OCI-LY3 (cell line): ENCODE measurements around the gene SPCS3.
"Not testable (repeated sequence)": the region's sequence is repeated elsewhere in the genome, so short reads cannot be mapped to it uniquely, and the experiment has no call there.

Experiments used
- H2AFZ ChIP-seq: fragments of 200-600, 300-600 bp; shearing (Covaris generic); 2 replicates; pipeline ENCODE4 v1.6.0; 2014; ENCODE audit warnings: antibody characterized with exemption, low read depth, low read length
- H3K27ac ChIP-seq: fragments of 200-600, 300-600 bp; sonication (generic); 2 replicates; pipeline ENCODE4 v1.5.1; 2014; ENCODE audit warnings: mild to moderate bottlenecking, low read length, moderate library complexity, mixed read lengths
- H3K27me3 ChIP-seq: fragments of 200-600, 300-600 bp; sonication (generic); 2 replicates; pipeline ENCODE4 v1.6.1; 2014; ENCODE audit warnings: low read depth, low read length, mixed read lengths
- H3K36me3 ChIP-seq: fragments of 200-600, 300-600 bp; sonication (generic); replicated peaks from 2 replicates; pipeline ENCODE3; 2014; ENCODE audit warnings: low read depth, low read length, mixed read lengths
- H3K4me1 ChIP-seq: fragments of 300-600, 200-600 bp; sonication (generic); 2 replicates; pipeline ENCODE4 v1.6.1; 2014; ENCODE audit warnings: low read length, mixed read lengths
- H3K4me2 ChIP-seq: fragments of 200-600, 300-600 bp; sonication (generic); 2 replicates; pipeline ENCODE4 v1.6.1; 2014; ENCODE audit warnings: low read length, mixed read lengths
- H3K4me3 ChIP-seq: fragments of 300-600, 200-600 bp; sonication (generic); 2 replicates; pipeline ENCODE4 v1.5.1; 2014; ENCODE audit warnings: antibody characterized with exemption, mild to moderate bottlenecking, low read length, moderate library complexity
- H3K79me2 ChIP-seq: fragments of 300-600, 200-600 bp; shearing (Covaris generic); 2 replicates; pipeline ENCODE4 v1.6.1; 2014; ENCODE audit warnings: mild to moderate bottlenecking, low read length, mixed read lengths
- H3K9ac ChIP-seq: fragments of 300-600, 200-600 bp; shearing (Covaris generic); 2 replicates; pipeline ENCODE4 v1.6.0; 2014; ENCODE audit warnings: mild to moderate bottlenecking, low read length, moderate library complexity
- H3K9me3 ChIP-seq: fragments of 200-600, 300-600 bp; shearing (Covaris generic); 2 replicates; pipeline ENCODE4 v1.6.1; 2014; ENCODE audit warnings: low read length, mixed read lengths; ENCODE audit not compliant: insufficient read depth
- H4K20me1 ChIP-seq: fragments of 200-600, 300-600 bp; sonication (generic); 2 replicates; pipeline ENCODE4 v1.6.1; 2016; ENCODE audit warnings: low read length, mixed read lengths; ENCODE audit not compliant: insufficient read depth
- EZH2phosphoT487 ChIP-seq: fragments of 200-600 bp; shearing (Covaris generic); IDR thresholded peaks from 2 replicates; pipeline ENCODE4 v1.6.1; 2018; ENCODE audit warnings: antibody characterized with exemption, mixed run types, low read depth
- TF ChIP-seq, protein P1 (sequence below): fragments of 200-600, 300-600 bp; sonication (generic); IDR thresholded peaks from 2 replicates; pipeline ENCODE4 v1.5.1; 2014; ENCODE audit warnings: antibody characterized with exemption, low read length, low read depth

SPCS3 gene

DNA sequence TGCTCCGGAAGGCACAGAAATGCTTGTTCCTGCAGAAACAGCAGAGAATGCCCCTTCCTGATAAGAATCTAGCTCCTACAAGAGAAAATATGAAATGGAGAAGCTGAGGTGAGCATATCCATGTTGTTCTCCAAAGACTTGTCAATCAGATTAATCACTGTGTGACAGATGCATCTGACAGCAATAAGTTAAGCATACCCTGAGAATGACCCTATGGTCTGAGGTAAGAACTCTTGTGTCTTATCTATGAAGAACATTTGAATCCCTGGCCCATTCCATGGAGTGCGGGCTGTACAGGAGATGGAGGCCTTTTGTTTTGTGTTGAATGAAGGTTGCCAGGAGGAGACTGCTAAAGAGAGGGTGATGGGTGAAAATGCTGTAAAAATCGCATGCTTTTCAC, 29.2 kb upstream of the SPCS3 start:
- Histone ChIP-seq H2AFZ (no peak overlapping the region), H3K79me2 (no peaks in the 10 kb centered on the region), H4K20me1 (no peaks in the 10 kb centered on the region), H3K36me3 (no peaks in the 10 kb centered on the region), H3K4me1 (no peaks in the 10 kb centered on the region), H3K27me3 (no peaks in the 10 kb centered on the region), H3K4me2 (no peak overlapping the region), H3K9ac (no peak overlapping the region), H3K27ac (no peak overlapping the region), H3K4me3 (no peak overlapping the region), H3K9me3 (no peaks in the 10 kb centered on the region)
- TF ChIP-seq EZH2phosphoT487: no peak
- TF ChIP-seq, protein P1, sequence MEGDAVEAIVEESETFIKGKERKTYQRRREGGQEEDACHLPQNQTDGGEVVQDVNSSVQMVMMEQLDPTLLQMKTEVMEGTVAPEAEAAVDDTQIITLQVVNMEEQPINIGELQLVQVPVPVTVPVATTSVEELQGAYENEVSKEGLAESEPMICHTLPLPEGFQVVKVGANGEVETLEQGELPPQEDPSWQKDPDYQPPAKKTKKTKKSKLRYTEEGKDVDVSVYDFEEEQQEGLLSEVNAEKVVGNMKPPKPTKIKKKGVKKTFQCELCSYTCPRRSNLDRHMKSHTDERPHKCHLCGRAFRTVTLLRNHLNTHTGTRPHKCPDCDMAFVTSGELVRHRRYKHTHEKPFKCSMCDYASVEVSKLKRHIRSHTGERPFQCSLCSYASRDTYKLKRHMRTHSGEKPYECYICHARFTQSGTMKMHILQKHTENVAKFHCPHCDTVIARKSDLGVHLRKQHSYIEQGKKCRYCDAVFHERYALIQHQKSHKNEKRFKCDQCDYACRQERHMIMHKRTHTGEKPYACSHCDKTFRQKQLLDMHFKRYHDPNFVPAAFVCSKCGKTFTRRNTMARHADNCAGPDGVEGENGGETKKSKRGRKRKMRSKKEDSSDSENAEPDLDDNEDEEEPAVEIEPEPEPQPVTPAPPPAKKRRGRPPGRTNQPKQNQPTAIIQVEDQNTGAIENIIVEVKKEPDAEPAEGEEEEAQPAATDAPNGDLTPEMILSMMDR: no peak

DNA sequence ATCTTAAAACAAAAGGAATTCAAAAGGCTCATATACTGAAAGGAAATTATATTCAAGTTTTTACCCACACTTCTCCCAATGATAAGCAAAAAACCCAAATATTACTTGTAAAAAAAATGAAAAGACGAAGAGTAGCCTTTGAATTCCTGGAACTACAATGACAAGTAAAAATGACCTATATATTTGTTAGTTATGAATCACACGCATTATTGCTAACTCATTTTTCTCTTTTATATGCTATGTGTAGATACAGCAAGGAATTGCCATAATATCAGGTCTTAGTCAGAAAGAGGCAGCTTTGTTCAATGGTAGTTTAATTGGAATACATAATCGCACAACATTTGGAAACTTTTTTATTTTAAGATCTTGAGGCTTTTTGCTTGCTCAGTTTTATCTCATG, 28.0 kb upstream of the SPCS3 start:
- Histone ChIP-seq H3K79me2 (no peaks in the 10 kb centered on the region), H3K4me1 (no peaks in the 10 kb centered on the region), H3K9ac (no peak overlapping the region), H4K20me1 (no peaks in the 10 kb centered on the region), H3K36me3 (no peaks in the 10 kb centered on the region), H3K9me3 (no peaks in the 10 kb centered on the region), H3K4me2 (no peak overlapping the region), H3K27ac (no peak overlapping the region), H2AFZ (no peak overlapping the region), H3K4me3 (no peak overlapping the region), H3K27me3 (no peaks in the 10 kb centered on the region)
- no peak for TF ChIP-seq EZH2phosphoT487
- TF ChIP-seq, protein P1: no peak

DNA sequence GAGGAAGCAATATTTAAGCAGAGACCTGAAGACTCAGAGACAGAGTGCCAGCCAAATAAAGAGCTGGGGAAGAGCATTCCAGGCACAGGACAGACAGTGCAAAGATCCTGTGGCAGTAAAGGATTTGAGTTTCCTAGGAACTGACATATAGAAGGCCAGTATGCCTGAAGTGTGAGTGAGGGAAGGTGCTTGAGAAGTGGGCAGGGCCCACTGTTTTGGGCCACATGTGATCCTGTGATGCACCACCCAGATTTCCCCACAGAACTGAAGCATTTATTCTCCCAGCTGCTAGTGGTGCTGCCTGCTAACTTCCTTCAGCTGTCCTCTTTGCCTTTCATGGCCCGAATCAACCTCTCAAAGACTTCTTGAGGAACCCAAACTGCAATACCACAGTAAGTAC, 26.8 kb upstream of the SPCS3 start:
- Histone ChIP-seq H3K36me3 (no peaks in the 10 kb centered on the region), H3K4me3 (no peak overlapping the region), H2AFZ (no peak overlapping the region)

DNA sequence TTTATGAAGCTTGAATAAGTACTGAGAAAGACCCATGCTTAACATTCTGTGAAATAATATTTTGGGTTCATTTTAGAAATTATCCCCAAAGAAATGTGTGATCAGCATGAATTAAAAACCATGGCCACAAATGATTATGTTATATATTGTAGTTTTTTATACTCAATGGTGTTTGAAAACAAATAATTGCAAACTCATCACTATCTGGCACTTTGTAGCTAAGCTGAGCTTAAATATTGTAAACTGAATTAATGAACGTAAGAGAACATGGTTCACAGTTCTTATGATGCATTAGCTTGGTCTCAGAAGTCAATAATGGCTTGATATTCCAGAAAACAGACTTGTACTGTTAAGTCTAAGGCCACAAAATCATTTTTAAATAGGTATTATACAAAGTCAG, 26.1 kb upstream of the SPCS3 start:
- Histone ChIP-seq H3K27ac (no peak overlapping the region), H3K4me2 (no peak overlapping the region), H3K27me3 (no peaks in the 10 kb centered on the region), H3K9ac (no peak overlapping the region), H3K4me3 (no peak overlapping the region), H3K36me3 (no peaks in the 10 kb centered on the region), H3K4me1 (no peaks in the 10 kb centered on the region), H3K79me2 (no peaks in the 10 kb centered on the region), H2AFZ (no peak overlapping the region), H4K20me1 (no peaks in the 10 kb centered on the region), H3K9me3 (no peaks in the 10 kb centered on the region)
- TF ChIP-seq EZH2phosphoT487: no peak
- TF ChIP-seq, protein P1: no peak

More for the DNA sequence above, 26.8 kb upstream of the SPCS3 start:
- Histone ChIP-seq H3K79me2 (no peaks in the 10 kb centered on the region), H3K4me2 (no peak overlapping the region), H3K27ac (no peak overlapping the region), H3K9ac (no peak overlapping the region), H3K27me3 (no peaks in the 10 kb centered on the region), H3K9me3 (no peaks in the 10 kb centered on the region), H4K20me1 (no peaks in the 10 kb centered on the region), H3K4me1 (no peaks in the 10 kb centered on the region)
- TF ChIP-seq, protein P1: no peak
- no peak for TF ChIP-seq EZH2phosphoT487

DNA sequence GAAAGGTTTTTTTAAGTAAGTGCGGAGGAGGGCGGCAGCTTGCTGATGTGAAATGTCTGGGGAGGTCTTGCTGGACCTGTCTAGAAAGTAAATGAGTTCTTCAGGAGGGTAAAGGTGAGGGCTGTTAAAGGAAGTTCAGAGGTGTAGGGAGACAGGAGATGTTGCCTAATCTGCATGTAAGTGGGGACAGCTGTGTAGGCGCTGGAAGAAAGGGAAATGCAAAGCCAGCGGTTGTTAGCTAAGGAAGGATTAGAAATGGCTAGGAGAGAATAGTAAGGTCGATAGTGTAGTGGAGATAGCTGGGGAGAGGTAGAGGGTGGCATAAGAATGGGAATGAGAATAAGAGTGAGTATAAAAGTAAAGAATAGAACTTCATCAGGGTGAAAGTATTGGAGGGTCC, 23.9 kb upstream of the SPCS3 start:
- not testable (repeated sequence) for H2AFZ ChIP-seq

More for the DNA sequence above, 23.9 kb upstream of the SPCS3 start:
- H3K79me2 ChIP-seq, H3K9ac ChIP-seq, H3K36me3 ChIP-seq, H4K20me1 ChIP-seq, H3K4me1 ChIP-seq, H3K4me3 ChIP-seq, H3K27ac ChIP-seq, H3K9me3 ChIP-seq, H3K27me3 ChIP-seq, H3K4me2 ChIP-seq: not testable (repeated sequence)
